Ishikawa (cell line): ENCODE data around the gene MAX.

ENCODE experiments used
- CEBPB ChIP-seq: IDR thresholded peaks from 2 replicates; pipeline ENCODE4 v1.6.1; 2012
- CREB1 ChIP-seq: IDR thresholded peaks from 2 replicates; pipeline ENCODE4 v1.6.1; 2012; ENCODE audit warnings: low read depth
- EGR1 ChIP-seq: IDR thresholded peaks from 2 replicates; pipeline ENCODE4 v1.6.1; 2012
- EP300 ChIP-seq: IDR thresholded peaks from 2 replicates; pipeline ENCODE4 v1.6.1; 2012; ENCODE audit warnings: borderline replicate concordance
- FOXM1 ChIP-seq: IDR thresholded peaks from 2 replicates; pipeline ENCODE4 v1.6.1; 2012; ENCODE audit warnings: low read depth, borderline replicate concordance
- NFIC ChIP-seq: IDR thresholded peaks from 2 replicates; pipeline ENCODE4 v1.6.1; 2012
- TAF1 ChIP-seq: IDR thresholded peaks from 2 replicates; pipeline ENCODE4 v1.6.1; 2012; ENCODE audit warnings: low read depth, mild to moderate bottlenecking
- TCF12 ChIP-seq: IDR thresholded peaks from 2 replicates; pipeline ENCODE4 v1.6.1; 2012; ENCODE audit warnings: low read depth
- TEAD4 ChIP-seq: IDR thresholded peaks from 2 replicates; pipeline ENCODE4 v1.6.1; 2012
- ZBTB7A ChIP-seq: IDR thresholded peaks from 2 replicates; pipeline ENCODE4 v1.6.1; 2012; ENCODE audit warnings: low read depth
- TF ChIP-seq, protein P1 (sequence below): IDR thresholded peaks from 2 replicates; pipeline ENCODE4 v1.6.1; 2012

DNA sequence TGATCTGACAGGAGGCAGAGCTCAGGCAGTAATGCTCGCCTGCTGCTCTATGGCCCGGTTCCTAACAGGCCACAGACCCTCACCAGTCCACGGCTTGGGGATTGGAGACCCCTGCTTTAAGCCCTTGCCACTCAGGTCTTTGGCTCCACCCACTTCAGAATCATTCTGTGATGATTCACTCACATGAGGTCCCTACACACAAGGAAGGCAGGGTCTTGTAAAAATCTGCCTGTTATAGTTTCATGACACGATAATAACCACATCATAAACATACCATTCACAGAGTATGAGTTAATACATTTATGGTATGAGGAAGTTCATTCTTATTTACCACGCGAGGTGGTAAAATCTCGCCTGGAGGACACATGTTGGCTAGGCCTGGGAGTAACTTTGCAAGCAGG, 29.0 kb upstream of the MAX start:
- no peak for TF ChIP-seq TEAD4
- TF ChIP-seq FOXM1: no peak
- TF ChIP-seq TCF12: no peak
- TF ChIP-seq, protein P1, sequence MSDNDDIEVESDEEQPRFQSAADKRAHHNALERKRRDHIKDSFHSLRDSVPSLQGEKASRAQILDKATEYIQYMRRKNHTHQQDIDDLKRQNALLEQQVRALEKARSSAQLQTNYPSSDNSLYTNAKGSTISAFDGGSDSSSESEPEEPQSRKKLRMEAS: no peak
- no peak for TF ChIP-seq CEBPB
- no peak for TF ChIP-seq NFIC
- no peak for TF ChIP-seq EGR1
- TF ChIP-seq ZBTB7A: no peak
- no peak for TF ChIP-seq EP300
- TF ChIP-seq CREB1: no peak
- TF ChIP-seq TAF1: no peak
